Panc1 (cell line): ENCODE data around the gene TMOD1.

Experiments used
- CTCF ChIP-seq: fragments of 450-650 bp; IDR thresholded peaks from 2 replicates; pipeline ENCODE4 v1.5.1; 2017; ENCODE audit warnings: mild to moderate bottlenecking
- POLR2AphosphoS5 ChIP-seq: IDR thresholded peaks from 2 replicates; pipeline ENCODE4 v1.6.1; 2012; ENCODE audit warnings: mild to moderate bottlenecking, low read depth, low read length, moderate library complexity
- REST ChIP-seq, 2 experiments: IDR thresholded peaks; 2 replicates each; pipeline ENCODE4 v1.6.1; 2011 to 2012; ENCODE audit warnings: low read depth in 2 of 2, control low read depth in 1 of 2, low read length in 1 of 2, mild to moderate bottlenecking in 1 of 2, moderate library complexity in 1 of 2; ENCODE audit not compliant: insufficient read depth in 1 of 2
- SIN3A ChIP-seq: IDR thresholded peaks from 2 replicates; pipeline ENCODE4 v1.6.1; 2012; ENCODE audit warnings: low read depth, mild to moderate bottlenecking, low read length, moderate library complexity, borderline replicate concordance; ENCODE audit not compliant: insufficient read depth
- TCF7L2 ChIP-seq: IDR thresholded peaks from 2 replicates; pipeline ENCODE4 v1.6.1; 2011; ENCODE audit warnings: mild to moderate bottlenecking, low read depth, low read length, inconsistent platforms

- no peak for TF ChIP-seq CTCF
- TF ChIP-seq POLR2AphosphoS5: no peak
- no peak for TF ChIP-seq REST (IDR thresholded peaks at IDR 0.05; ENCODE audit: insufficient read depth in 1 of 2, low read depth in 2 of 2, low read length in 1 of 2)
- no peak for TF ChIP-seq SIN3A
- no peak for TF ChIP-seq TCF7L2
Observed at GRCh38 chr9:97596906-97597305, 95.4 kb downstream of the TMOD1 start.
